GM23338 (cell line): ENCODE measurements around the gene CA7. TPM values are rescaled to one million over a fixed set of nuclear protein-coding genes. Genes with fewer than 3 reads are reported as not detected.

ENCODE experiments used
- ATAC-seq: fragments of 200-7000 bp; cut with Tn5 transposase; 3 replicates; pipeline ENCODE4 v1.9.1; 2020
- DNase-seq: peaks from one replicate; pipeline ENCODE4 v3.0.0-alpha.2; 2015; ENCODE audit warnings: low spot score
- H2AFZ ChIP-seq: fragments of 200-600 bp; sonication (generic); 2 replicates; pipeline ENCODE4 v1.8.0; 2016; ENCODE audit warnings: antibody characterized with exemption, mild to moderate bottlenecking, moderate library complexity
- H3F3A ChIP-seq: fragments of 200-600 bp; sonication (generic); replicated peaks from 2 replicates; pipeline ENCODE4 v1.8.0; 2017; ENCODE audit warnings: antibody characterized with exemption, mixed run types, low read depth
- H3K27ac ChIP-seq: fragments of 200-600 bp; sonication (generic); 2 replicates; pipeline ENCODE4 v1.6.1; 2016; ENCODE audit warnings: low read depth
- H3K27me3 ChIP-seq: fragments of 200-600 bp; sonication (generic); 2 replicates; pipeline ENCODE4 v1.8.0; 2016; ENCODE audit warnings: mild to moderate bottlenecking, mixed run types, moderate library complexity; ENCODE audit not compliant: insufficient read depth
- H3K36me3 ChIP-seq: fragments of 200-600 bp; sonication (generic); 2 replicates; pipeline ENCODE4 v1.8.0; 2016; ENCODE audit warnings: mild to moderate bottlenecking; ENCODE audit not compliant: insufficient read depth
- H3K4me1 ChIP-seq: fragments of 200-600 bp; sonication (generic); 2 replicates; pipeline ENCODE4 v1.8.0; 2016; ENCODE audit warnings: mild to moderate bottlenecking, moderate library complexity; ENCODE audit not compliant: insufficient read depth
- H3K4me2 ChIP-seq: fragments of 200-600 bp; sonication (generic); 2 replicates; pipeline ENCODE4 v1.7.1; 2017; ENCODE audit warnings: mixed run types
- H3K4me3 ChIP-seq: fragments of 200-600 bp; sonication (generic); 2 replicates; pipeline ENCODE4 v1.6.1; 2016; ENCODE audit warnings: mixed run types
- H3K79me2 ChIP-seq: fragments of 200-600 bp; sonication (generic); replicated peaks from 2 replicates; pipeline ENCODE4 v1.8.0; 2017; ENCODE audit warnings: mild to moderate bottlenecking; ENCODE audit not compliant: insufficient read depth
- H3K9me2 ChIP-seq: fragments of 200-600 bp; sonication (generic); 2 replicates; pipeline ENCODE4 v1.8.0; 2017; ENCODE audit not compliant: insufficient read depth
- H4K20me1 ChIP-seq: fragments of 200-600 bp; sonication (generic); replicated peaks from 2 replicates; pipeline ENCODE4 v1.8.0; 2017; ENCODE audit warnings: mild to moderate bottlenecking; ENCODE audit not compliant: insufficient read depth
- H3K27ac Mint-ChIP-seq: 2 replicates; pipeline ENCODE4 v1.8.0; 2020; ENCODE audit warnings: inconsistent platforms, mild to moderate bottlenecking, moderate library complexity, mixed read lengths
- H3K27me3 Mint-ChIP-seq: 3 replicates; pipeline ENCODE4 v1.8.0; 2022; ENCODE audit warnings: low read depth, mild to moderate bottlenecking, moderate library complexity, mixed read lengths, inconsistent platforms; ENCODE audit not compliant: insufficient read depth, poor library complexity
- H3K36me3 Mint-ChIP-seq: 3 replicates; pipeline ENCODE4 v1.8.0; 2021; ENCODE audit warnings: low read depth, mild to moderate bottlenecking, inconsistent platforms, moderate library complexity, mixed read lengths
- H3K4me1 Mint-ChIP-seq: 3 replicates; pipeline ENCODE4 v1.8.0; 2020; ENCODE audit warnings: mild to moderate bottlenecking, inconsistent platforms, mixed read lengths
- H3K4me3 Mint-ChIP-seq: 3 replicates; pipeline ENCODE4 v1.8.0; 2021; ENCODE audit warnings: moderate library complexity, mild to moderate bottlenecking, inconsistent platforms, mixed read lengths
- H3K9me3 Mint-ChIP-seq: 3 replicates; pipeline ENCODE4 v1.8.0; 2020; ENCODE audit warnings: moderate library complexity, mild to moderate bottlenecking, inconsistent platforms, mixed read lengths
- CREB1 ChIP-seq: fragments of 250-450 bp; sonication (Bioruptor Pico); IDR thresholded peaks from 2 replicates; pipeline ENCODE4 v1.5.0; 2020; ENCODE audit warnings: low read depth, mild to moderate bottlenecking, moderate library complexity
- EZH2 ChIP-seq: fragments of 200-600 bp; sonication (generic); IDR thresholded peaks from one replicate; pipeline ENCODE4 v1.8.0; 2017; ENCODE audit warnings: antibody characterized with exemption, mild to moderate bottlenecking, low read depth; ENCODE audit not compliant: unreplicated experiment
- EZH2phosphoT487 ChIP-seq: fragments of 200-600 bp; sonication (generic); IDR thresholded peaks from one replicate; pipeline ENCODE4 v1.8.1; 2018; ENCODE audit warnings: antibody characterized with exemption; ENCODE audit not compliant: unreplicated experiment
- JUNB ChIP-seq: IDR thresholded peaks from one replicate; pipeline ENCODE4 v1.6.1; 2016; ENCODE audit warnings: antibody characterized with exemption; ENCODE audit not compliant: unreplicated experiment
- NANOG ChIP-seq: IDR thresholded peaks from 2 replicates; pipeline ENCODE4 v1.6.1; 2016; ENCODE audit warnings: antibody characterized with exemption, borderline replicate concordance
- POLR2AphosphoS5 ChIP-seq: IDR thresholded peaks from 2 replicates; pipeline ENCODE4 v1.6.1; 2016; ENCODE audit warnings: antibody characterized with exemption, low read depth
- STAT1 ChIP-seq: IDR thresholded peaks from one replicate; pipeline ENCODE4 v1.6.1; 2016; ENCODE audit warnings: antibody characterized with exemption; ENCODE audit not compliant: unreplicated experiment
- ZNF114 ChIP-seq: fragments of 250-450 bp; sonication (Bioruptor Pico); IDR thresholded peaks from 2 replicates; pipeline ENCODE4 v1.5.0; 2020; ENCODE audit warnings: mild to moderate bottlenecking, moderate library complexity
- ZNF331 ChIP-seq: fragments of 250-450 bp; sonication (Bioruptor Pico); IDR thresholded peaks from 2 replicates; pipeline ENCODE4 v1.5.0; 2020; ENCODE audit warnings: low read depth, mild to moderate bottlenecking, moderate library complexity
- polyA plus RNA-seq: library from polyadenylated mRNA; unstranded; fragments of >200 nt; fragmentation: Nextera tagmentation; extraction: Ambion mirVana; gene quantifications from 2 replicates; pipeline ENCODE4 v1.2.1, GENCODE V29; 2016
- total RNA-seq: library from RNA; depleted of rRNA; stranded (reverse); fragments of >200 nt; shearing (Covaris generic); gene quantifications from 2 replicates; pipeline ENCODE4 v1.2.3, GENCODE V29; 2014
- TF ChIP-seq, protein P1 (sequence below): IDR thresholded peaks from one replicate; pipeline ENCODE4 v1.6.1; 2018; ENCODE audit warnings: antibody characterized with exemption; ENCODE audit not compliant: unreplicated experiment
- TF ChIP-seq, protein P2 (sequence below): IDR thresholded peaks from 2 replicates; pipeline ENCODE4 v1.6.1; 2016; ENCODE audit warnings: antibody characterized with exemption
- TF ChIP-seq, protein P3 (sequence below): fragments of 250-450 bp; sonication (Bioruptor Pico); IDR thresholded peaks from 2 replicates; pipeline ENCODE4 v1.5.0; 2020; ENCODE audit warnings: mild to moderate bottlenecking, moderate library complexity
- TF ChIP-seq, protein P4 (sequence below), 2 experiments: fragments of 200-600 bp in 1 of 2; sonication (generic) in 1 of 2; conservative IDR thresholded peaks; 2 replicates each; pipeline versions ENCODE4 v1.5.1 to v1.6.1; 2016 to 2017; ENCODE audit warnings: antibody characterized with exemption in 2 of 2, low read depth in 2 of 2, mild to moderate bottlenecking in 2 of 2, moderate library complexity in 1 of 2

The CA7 gene
- total and polyA plus RNA-seq, 2 experiments from 2014 or later, result 2.1 to 2.8 TPM

DNA sequence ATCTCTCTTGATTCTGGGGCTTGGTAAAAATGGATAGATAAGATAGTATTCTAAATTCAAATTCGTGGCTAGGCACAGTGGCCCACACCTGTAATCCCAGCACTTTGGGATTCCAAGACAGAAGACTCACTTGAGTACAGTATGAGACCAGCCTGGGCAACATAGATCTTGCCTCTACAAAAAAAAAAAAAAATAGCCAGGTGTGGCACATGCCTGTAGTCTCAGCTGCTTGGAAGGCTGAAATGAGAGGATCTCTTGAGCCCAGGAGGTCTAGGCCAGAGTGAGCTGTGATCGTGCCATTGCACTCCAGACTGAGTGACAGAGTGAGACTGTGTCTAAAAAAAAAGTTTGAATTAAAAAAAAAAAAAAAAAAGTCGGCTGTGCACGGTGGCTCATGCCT lies 45.4 kb downstream of the CA7 start:
- Mint-ChIP-seq H3K36me3 (peaks cover 40% of the 10 kb centered on the region), H3K27me3 (peaks cover 2% of the 10 kb centered on the region), H3K4me1 (peaks cover 7% of the 10 kb centered on the region; the same call in 2 of the 3 replicates), H3K9me3 (no peaks in the 10 kb centered on the region; the same call in 2 of the 3 replicates), H3K4me3 (no peak overlapping the region), H3K27ac (no peak overlapping the region)
- TF ChIP-seq, protein P1, sequence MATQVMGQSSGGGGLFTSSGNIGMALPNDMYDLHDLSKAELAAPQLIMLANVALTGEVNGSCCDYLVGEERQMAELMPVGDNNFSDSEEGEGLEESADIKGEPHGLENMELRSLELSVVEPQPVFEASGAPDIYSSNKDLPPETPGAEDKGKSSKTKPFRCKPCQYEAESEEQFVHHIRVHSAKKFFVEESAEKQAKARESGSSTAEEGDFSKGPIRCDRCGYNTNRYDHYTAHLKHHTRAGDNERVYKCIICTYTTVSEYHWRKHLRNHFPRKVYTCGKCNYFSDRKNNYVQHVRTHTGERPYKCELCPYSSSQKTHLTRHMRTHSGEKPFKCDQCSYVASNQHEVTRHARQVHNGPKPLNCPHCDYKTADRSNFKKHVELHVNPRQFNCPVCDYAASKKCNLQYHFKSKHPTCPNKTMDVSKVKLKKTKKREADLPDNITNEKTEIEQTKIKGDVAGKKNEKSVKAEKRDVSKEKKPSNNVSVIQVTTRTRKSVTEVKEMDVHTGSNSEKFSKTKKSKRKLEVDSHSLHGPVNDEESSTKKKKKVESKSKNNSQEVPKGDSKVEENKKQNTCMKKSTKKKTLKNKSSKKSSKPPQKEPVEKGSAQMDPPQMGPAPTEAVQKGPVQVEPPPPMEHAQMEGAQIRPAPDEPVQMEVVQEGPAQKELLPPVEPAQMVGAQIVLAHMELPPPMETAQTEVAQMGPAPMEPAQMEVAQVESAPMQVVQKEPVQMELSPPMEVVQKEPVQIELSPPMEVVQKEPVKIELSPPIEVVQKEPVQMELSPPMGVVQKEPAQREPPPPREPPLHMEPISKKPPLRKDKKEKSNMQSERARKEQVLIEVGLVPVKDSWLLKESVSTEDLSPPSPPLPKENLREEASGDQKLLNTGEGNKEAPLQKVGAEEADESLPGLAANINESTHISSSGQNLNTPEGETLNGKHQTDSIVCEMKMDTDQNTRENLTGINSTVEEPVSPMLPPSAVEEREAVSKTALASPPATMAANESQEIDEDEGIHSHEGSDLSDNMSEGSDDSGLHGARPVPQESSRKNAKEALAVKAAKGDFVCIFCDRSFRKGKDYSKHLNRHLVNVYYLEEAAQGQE, result no peak
- TF ChIP-seq EZH2phosphoT487 (no peak), NANOG (no peak), EZH2 (no peak), ZNF331 (CRISPR knock-in tag) (no peak), ZNF114 (CRISPR knock-in tag) (no peak), CREB1 (CRISPR knock-in tag) (no peak), STAT1 (no peak), JUNB (no peak), POLR2AphosphoS5 (no peak)
- TF ChIP-seq, protein P2, sequence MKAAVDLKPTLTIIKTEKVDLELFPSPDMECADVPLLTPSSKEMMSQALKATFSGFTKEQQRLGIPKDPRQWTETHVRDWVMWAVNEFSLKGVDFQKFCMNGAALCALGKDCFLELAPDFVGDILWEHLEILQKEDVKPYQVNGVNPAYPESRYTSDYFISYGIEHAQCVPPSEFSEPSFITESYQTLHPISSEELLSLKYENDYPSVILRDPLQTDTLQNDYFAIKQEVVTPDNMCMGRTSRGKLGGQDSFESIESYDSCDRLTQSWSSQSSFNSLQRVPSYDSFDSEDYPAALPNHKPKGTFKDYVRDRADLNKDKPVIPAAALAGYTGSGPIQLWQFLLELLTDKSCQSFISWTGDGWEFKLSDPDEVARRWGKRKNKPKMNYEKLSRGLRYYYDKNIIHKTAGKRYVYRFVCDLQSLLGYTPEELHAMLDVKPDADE, result no peak
- TF ChIP-seq, protein P3, sequence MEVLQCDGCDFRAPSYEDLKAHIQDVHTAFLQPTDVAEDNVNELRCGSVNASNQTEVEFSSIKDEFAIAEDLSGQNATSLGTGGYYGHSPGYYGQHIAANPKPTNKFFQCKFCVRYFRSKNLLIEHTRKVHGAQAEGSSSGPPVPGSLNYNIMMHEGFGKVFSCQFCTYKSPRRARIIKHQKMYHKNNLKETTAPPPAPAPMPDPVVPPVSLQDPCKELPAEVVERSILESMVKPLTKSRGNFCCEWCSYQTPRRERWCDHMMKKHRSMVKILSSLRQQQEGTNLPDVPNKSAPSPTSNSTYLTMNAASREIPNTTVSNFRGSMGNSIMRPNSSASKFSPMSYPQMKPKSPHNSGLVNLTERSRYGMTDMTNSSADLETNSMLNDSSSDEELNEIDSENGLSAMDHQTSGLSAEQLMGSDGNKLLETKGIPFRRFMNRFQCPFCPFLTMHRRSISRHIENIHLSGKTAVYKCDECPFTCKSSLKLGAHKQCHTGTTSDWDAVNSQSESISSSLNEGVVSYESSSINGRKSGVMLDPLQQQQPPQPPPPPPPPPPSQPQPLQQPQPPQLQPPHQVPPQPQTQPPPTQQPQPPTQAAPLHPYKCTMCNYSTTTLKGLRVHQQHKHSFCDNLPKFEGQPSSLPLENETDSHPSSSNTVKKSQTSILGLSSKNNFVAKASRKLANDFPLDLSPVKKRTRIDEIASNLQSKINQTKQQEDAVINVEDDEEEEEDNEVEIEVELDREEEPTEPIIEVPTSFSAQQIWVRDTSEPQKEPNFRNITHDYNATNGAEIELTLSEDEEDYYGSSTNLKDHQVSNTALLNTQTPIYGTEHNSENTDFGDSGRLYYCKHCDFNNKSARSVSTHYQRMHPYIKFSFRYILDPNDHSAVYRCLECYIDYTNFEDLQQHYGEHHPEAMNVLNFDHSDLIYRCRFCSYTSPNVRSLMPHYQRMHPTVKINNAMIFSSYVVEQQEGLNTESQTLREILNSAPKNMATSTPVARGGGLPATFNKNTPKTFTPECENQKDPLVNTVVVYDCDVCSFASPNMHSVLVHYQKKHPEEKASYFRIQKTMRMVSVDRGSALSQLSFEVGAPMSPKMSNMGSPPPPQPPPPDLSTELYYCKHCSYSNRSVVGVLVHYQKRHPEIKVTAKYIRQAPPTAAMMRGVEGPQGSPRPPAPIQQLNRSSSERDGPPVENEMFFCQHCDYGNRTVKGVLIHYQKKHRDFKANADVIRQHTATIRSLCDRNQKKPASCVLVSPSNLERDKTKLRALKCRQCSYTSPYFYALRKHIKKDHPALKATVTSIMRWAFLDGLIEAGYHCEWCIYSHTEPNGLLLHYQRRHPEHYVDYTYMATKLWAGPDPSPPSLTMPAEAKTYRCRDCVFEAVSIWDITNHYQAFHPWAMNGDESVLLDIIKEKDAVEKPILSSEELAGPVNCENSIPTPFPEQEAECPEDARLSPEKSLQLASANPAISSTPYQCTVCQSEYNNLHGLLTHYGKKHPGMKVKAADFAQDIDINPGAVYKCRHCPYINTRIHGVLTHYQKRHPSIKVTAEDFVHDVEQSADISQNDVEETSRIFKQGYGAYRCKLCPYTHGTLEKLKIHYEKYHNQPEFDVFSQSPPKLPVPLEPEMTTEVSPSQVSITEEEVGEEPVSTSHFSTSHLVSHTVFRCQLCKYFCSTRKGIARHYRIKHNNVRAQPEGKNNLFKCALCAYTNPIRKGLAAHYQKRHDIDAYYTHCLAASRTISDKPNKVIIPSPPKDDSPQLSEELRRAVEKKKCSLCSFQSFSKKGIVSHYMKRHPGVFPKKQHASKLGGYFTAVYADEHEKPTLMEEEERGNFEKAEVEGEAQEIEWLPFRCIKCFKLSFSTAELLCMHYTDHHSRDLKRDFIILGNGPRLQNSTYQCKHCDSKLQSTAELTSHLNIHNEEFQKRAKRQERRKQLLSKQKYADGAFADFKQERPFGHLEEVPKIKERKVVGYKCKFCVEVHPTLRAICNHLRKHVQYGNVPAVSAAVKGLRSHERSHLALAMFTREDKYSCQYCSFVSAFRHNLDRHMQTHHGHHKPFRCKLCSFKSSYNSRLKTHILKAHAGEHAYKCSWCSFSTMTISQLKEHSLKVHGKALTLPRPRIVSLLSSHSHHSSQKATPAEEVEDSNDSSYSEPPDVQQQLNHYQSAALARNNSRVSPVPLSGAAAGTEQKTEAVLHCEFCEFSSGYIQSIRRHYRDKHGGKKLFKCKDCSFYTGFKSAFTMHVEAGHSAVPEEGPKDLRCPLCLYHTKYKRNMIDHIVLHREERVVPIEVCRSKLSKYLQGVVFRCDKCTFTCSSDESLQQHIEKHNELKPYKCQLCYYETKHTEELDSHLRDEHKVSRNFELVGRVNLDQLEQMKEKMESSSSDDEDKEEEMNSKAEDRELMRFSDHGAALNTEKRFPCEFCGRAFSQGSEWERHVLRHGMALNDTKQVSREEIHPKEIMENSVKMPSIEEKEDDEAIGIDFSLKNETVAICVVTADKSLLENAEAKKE (CRISPR knock-in tag), result no peak
- TF ChIP-seq, protein P4, sequence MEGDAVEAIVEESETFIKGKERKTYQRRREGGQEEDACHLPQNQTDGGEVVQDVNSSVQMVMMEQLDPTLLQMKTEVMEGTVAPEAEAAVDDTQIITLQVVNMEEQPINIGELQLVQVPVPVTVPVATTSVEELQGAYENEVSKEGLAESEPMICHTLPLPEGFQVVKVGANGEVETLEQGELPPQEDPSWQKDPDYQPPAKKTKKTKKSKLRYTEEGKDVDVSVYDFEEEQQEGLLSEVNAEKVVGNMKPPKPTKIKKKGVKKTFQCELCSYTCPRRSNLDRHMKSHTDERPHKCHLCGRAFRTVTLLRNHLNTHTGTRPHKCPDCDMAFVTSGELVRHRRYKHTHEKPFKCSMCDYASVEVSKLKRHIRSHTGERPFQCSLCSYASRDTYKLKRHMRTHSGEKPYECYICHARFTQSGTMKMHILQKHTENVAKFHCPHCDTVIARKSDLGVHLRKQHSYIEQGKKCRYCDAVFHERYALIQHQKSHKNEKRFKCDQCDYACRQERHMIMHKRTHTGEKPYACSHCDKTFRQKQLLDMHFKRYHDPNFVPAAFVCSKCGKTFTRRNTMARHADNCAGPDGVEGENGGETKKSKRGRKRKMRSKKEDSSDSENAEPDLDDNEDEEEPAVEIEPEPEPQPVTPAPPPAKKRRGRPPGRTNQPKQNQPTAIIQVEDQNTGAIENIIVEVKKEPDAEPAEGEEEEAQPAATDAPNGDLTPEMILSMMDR (conservative IDR thresholded peaks at IDR 0.05; ENCODE audit: low read depth in 2 of 2), result no peak
- H3K4me2 ChIP-seq, result no peak overlapping the region
- no peaks in the 10 kb centered on the region for H3K27me3 ChIP-seq
- no peak overlapping the region for H3K27ac ChIP-seq
- 0 out of 2 replicates have a peak, but pooled peaks cover 10% of the 10 kb centered on the region for H3K79me2 ChIP-seq
- no peaks in the 10 kb centered on the region; the same call in 1 of the 2 replicates for H3K4me1 ChIP-seq
- DNase-seq (no peak), ATAC-seq (no peak)
- no peak overlapping the region for H3K4me3 ChIP-seq
- no peaks in the 10 kb centered on the region for H3K9me2 ChIP-seq
- 0 out of 2 replicates have a peak, but pooled peaks cover 1% of the 10 kb centered on the region for H3F3A ChIP-seq
- peaks cover 8% of the 10 kb centered on the region; the same call in 1 of the 2 replicates for H3K36me3 ChIP-seq
- no peak overlapping the region for H2AFZ ChIP-seq
- H4K20me1 ChIP-seq, result peaks cover 6% of the 10 kb centered on the region; the same call in 1 of the 2 replicates
